Spleen (tissue), 7 donors: Measurements from ENCODE around the gene USP24.

Experiments used
- POLR2A ChIP-seq, 3 donors: fragments of 450-650 bp; IDR thresholded peaks; one replicate each; pipeline ENCODE4 v1.5.1; 2017; ENCODE audit warnings: antibody characterized with exemption in 3 of 3, mild to moderate bottlenecking in 1 of 3
- TF ChIP-seq, protein P1 (sequence below), 11 experiments: fragments of 200-600 bp in 7 of 11; fragments of 450-650 bp in 4 of 11; sonication (generic) in 4 of 11; IDR thresholded peaks in 8 of 11; conservative IDR thresholded peaks in 3 of 11; 1 replicate in 7 of 11; 2 replicates in 4 of 11; pipeline versions ENCODE4 v1.4.0 to v1.8.0; 2016 to 2021; ENCODE audit warnings: antibody characterized with exemption in 11 of 11, inconsistent platforms in 4 of 11, mild to moderate bottlenecking in 1 of 11
- donor health status: DM: no; HTN: no; CAD: no; lungs with moderate emphysema.
- donor health status: DM: no; HTN: no; CAD: no.
- donor health status: DM: no; HTN: no; CAD: no.

DNA sequence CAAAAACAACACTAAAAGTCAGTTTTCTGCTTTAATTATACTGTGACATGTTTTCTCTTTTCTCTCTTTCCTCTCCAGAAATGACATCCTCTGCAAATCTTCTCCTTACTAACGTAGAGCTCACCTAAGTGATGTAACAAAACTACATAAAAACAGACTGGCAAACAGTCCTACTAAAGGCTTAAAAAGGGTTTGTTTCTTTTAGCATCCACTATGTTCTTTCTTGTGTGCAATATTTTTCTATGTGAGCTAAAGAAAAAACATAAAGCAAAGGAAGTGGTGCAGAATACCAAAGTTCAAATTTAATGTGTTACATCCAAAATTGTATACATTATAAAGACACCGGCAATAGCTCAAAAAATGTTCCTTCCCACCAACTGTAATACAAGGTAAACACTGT, 14.5 kb downstream of the USP24 start:
- TF ChIP-seq, protein P1, sequence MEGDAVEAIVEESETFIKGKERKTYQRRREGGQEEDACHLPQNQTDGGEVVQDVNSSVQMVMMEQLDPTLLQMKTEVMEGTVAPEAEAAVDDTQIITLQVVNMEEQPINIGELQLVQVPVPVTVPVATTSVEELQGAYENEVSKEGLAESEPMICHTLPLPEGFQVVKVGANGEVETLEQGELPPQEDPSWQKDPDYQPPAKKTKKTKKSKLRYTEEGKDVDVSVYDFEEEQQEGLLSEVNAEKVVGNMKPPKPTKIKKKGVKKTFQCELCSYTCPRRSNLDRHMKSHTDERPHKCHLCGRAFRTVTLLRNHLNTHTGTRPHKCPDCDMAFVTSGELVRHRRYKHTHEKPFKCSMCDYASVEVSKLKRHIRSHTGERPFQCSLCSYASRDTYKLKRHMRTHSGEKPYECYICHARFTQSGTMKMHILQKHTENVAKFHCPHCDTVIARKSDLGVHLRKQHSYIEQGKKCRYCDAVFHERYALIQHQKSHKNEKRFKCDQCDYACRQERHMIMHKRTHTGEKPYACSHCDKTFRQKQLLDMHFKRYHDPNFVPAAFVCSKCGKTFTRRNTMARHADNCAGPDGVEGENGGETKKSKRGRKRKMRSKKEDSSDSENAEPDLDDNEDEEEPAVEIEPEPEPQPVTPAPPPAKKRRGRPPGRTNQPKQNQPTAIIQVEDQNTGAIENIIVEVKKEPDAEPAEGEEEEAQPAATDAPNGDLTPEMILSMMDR (IDR thresholded peaks at IDR 0.05 in 8 of 11, conservative IDR thresholded peaks at IDR 0.05 in 3 of 11), result no peak
- TF ChIP-seq POLR2A (IDR thresholded peaks at IDR 0.05), result no peak
